GM12891 (cell line): ENCODE measurements around the gene GYG1.

Experiments
- POLR2A ChIP-seq: IDR thresholded peaks from 2 replicates; pipeline ENCODE4 v1.6.1; 2011; ENCODE audit warnings: low read depth, low read length, control low read depth
- POLR2AphosphoS5 ChIP-seq: IDR thresholded peaks from 2 replicates; pipeline ENCODE4 v1.6.1; 2011; ENCODE audit warnings: low read depth, low read length, control low read depth

DNA sequence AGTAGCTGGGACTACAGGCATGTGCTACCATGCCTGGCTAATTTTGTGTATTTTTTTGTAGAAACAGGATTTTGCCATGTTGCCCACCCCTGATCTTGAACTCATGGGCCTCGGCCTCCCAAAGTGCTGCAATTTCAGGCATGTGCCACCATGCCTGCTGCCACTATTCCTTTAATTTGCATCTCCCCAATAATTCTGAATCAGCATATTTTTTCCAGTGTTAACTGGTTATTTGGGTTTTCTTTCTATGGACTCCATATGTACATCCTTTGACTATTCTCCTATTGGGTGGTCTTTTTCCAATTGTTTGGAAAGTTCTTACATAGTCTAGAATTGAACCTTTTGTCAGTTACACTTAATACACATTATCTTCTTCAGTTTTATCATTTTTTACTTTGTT lies 66.9 kb downstream of the GYG1 start:
- TF ChIP-seq POLR2A = no peak
- no peak for TF ChIP-seq POLR2AphosphoS5
